KMS-11 (cell line): ENCODE measurements around the gene EDN2.
A peak's percentile ranks its signal among the peaks of the same experiment; 100 is the strongest.

Experiments
- H2AFZ ChIP-seq: fragments of 200-600 bp; sonication (generic); 2 replicates; pipeline ENCODE4 v1.6.1; 2016; ENCODE audit warnings: antibody characterized with exemption, mixed run types, low read depth
- H3K27ac ChIP-seq: fragments of 200-600 bp; sonication (generic); 2 replicates; pipeline ENCODE4 v1.6.1; 2016; ENCODE audit warnings: mild to moderate bottlenecking, mixed run types
- H3K27me3 ChIP-seq: fragments of 200-600 bp; sonication (generic); 2 replicates; pipeline ENCODE4 v1.6.1; 2017; ENCODE audit warnings: mild to moderate bottlenecking, low read depth, mixed run types, moderate library complexity; ENCODE audit not compliant: insufficient read depth
- H3K36me3 ChIP-seq: fragments of 200-600 bp; sonication (generic); 2 replicates; pipeline ENCODE4 v1.6.1; 2017; ENCODE audit warnings: mild to moderate bottlenecking, mixed run types; ENCODE audit not compliant: insufficient read depth
- H3K4me1 ChIP-seq: fragments of 200-600 bp; sonication (generic); 2 replicates; pipeline ENCODE4 v1.6.1; 2016; ENCODE audit warnings: mild to moderate bottlenecking, low read depth, mixed run types; ENCODE audit not compliant: poor library complexity, severe bottlenecking
- H3K4me2 ChIP-seq: fragments of 200-600 bp; sonication (generic); 2 replicates; pipeline ENCODE4 v1.7.0; 2016; ENCODE audit warnings: mild to moderate bottlenecking, mixed run types
- H3K4me3 ChIP-seq: fragments of 200-600 bp; sonication (generic); IDR thresholded peaks from 2 replicates; pipeline ENCODE4 v1.6.1; 2017; ENCODE audit warnings: low read depth, low read length, mixed read lengths; ENCODE audit not compliant: insufficient read depth
- H3K79me2 ChIP-seq: fragments of 200-600 bp; sonication (generic); 2 replicates; pipeline ENCODE4 v1.6.1; 2016; ENCODE audit warnings: low read depth, mixed run types; ENCODE audit not compliant: insufficient read depth
- H3K9ac ChIP-seq: fragments of 200-600 bp; sonication (generic); 2 replicates; pipeline ENCODE4 v1.6.1; 2016; ENCODE audit warnings: mild to moderate bottlenecking, mixed run types
- H4K20me1 ChIP-seq: fragments of 200-600 bp; sonication (generic); 2 replicates; pipeline ENCODE4 v1.6.1; 2016; ENCODE audit warnings: mild to moderate bottlenecking, mixed run types; ENCODE audit not compliant: insufficient read depth
- CTCF ChIP-seq: fragments of 200-600 bp; sonication (generic); conservative IDR thresholded peaks from 2 replicates; pipeline ENCODE4 v1.6.1; 2017; ENCODE audit warnings: low read depth, mild to moderate bottlenecking, antibody characterized with exemption, low read length, moderate library complexity, mixed read lengths

EDN2 gene

GRCh38 chr1:41518471-41518870, 34.0 kb upstream of the EDN2 start:
- Histone ChIP-seq H3K27me3 (no peaks in the 10 kb centered on the region), H3K4me3 (no peak overlapping the region), H3K4me1 (peaks cover 19% of the 10 kb centered on the region), H3K79me2 (no peaks in the 10 kb centered on the region), H3K27ac (no peak overlapping the region), H3K9ac (no peak overlapping the region), H3K4me2 (no peak overlapping the region), H2AFZ (no peak overlapping the region), H4K20me1 (no peaks in the 10 kb centered on the region), H3K36me3 (no peaks in the 10 kb centered on the region)
- TF ChIP-seq CTCF, result no peak

GRCh38 chr1:41517062-41517438, 32.6 kb upstream of the EDN2 start:
- Histone ChIP-seq H3K9ac (no peak overlapping the region), H3K4me2 (peak overlapping the region; percentile 91; the same call in 1 of the 2 replicates), H3K4me1 (peaks cover 19% of the 10 kb centered on the region), H4K20me1 (no peaks in the 10 kb centered on the region), H3K27me3 (no peaks in the 10 kb centered on the region), H3K4me3 (no peak overlapping the region), H3K27ac (no peak overlapping the region), H3K36me3 (no peaks in the 10 kb centered on the region), H3K79me2 (no peaks in the 10 kb centered on the region), H2AFZ (no peak overlapping the region)
- TF ChIP-seq CTCF, result no peak

GRCh38 chr1:41516168-41517061, 31.9 kb upstream of the EDN2 start:
- no peak overlapping the region for H3K27ac ChIP-seq
- no peaks in the 10 kb centered on the region for H3K27me3 ChIP-seq
- H4K20me1 ChIP-seq, result no peaks in the 10 kb centered on the region
- H3K36me3 ChIP-seq, result no peaks in the 10 kb centered on the region
- H3K4me1 ChIP-seq, result peaks cover 19% of the 10 kb centered on the region
- H3K4me2 ChIP-seq, result peak overlapping the region; percentile 91
- no peak overlapping the region for H3K4me3 ChIP-seq
- peak; percentile 72 for TF ChIP-seq CTCF
- peak overlapping the region; percentile 94 for H2AFZ ChIP-seq
- peak overlapping the region; percentile 44; the same call in 1 of the 2 replicates for H3K9ac ChIP-seq
- H3K79me2 ChIP-seq, result no peaks in the 10 kb centered on the region

- no peak overlapping the region for H3K27ac ChIP-seq
- H4K20me1 ChIP-seq, result no peaks in the 10 kb centered on the region
- H3K4me1 ChIP-seq, result peaks cover 19% of the 10 kb centered on the region
- no peak overlapping the region for H3K9ac ChIP-seq
- H3K4me3 ChIP-seq, result no peak overlapping the region
- no peaks in the 10 kb centered on the region for H3K27me3 ChIP-seq
- H3K79me2 ChIP-seq, result no peaks in the 10 kb centered on the region
- no peak for TF ChIP-seq CTCF
- peak overlapping the region; percentile 91; the same call in 1 of the 2 replicates for H3K4me2 ChIP-seq
- H3K36me3 ChIP-seq, result no peaks in the 10 kb centered on the region
- H2AFZ ChIP-seq, result peak overlapping the region; percentile 94
Observed at GRCh38 chr1:41515778-41516167, 31.3 kb upstream of the EDN2 start.
